Keratinocyte (primary cell): ENCODE data around the gene RBBP5. TPM values are rescaled to one million over a fixed set of nuclear protein-coding genes. Genes with fewer than 3 reads are reported as not detected.

Experiments
- DNase-seq: peaks from one replicate; pipeline ENCODE4 v3.0.0-alpha.2; 2011; ENCODE audit warnings: low read depth, missing footprints, low spot score
- FAIRE-seq: peaks from 2 replicates; lab custom pipeline; 2011; peaks lifted over from hg19 to GRCh38; lab: Jason Lieb, UNC
- H2AFZ ChIP-seq: 2 replicates; pipeline ENCODE4 v1.6.0; 2012; ENCODE audit warnings: low read length, control low read depth, inconsistent platforms; ENCODE audit not compliant: control insufficient read depth
- H3K27ac ChIP-seq: 2 replicates; pipeline ENCODE4 v1.5.1; 2011; ENCODE audit warnings: low read length; ENCODE audit not compliant: control insufficient read depth, insufficient read depth
- H3K27me3 ChIP-seq: 3 replicates; pipeline ENCODE4 v1.6.0; 2011; ENCODE audit warnings: low read length; ENCODE audit not compliant: control insufficient read depth, insufficient read depth; ENCODE audit errors: extremely low read depth
- H3K36me3 ChIP-seq, 2 experiments: 2 replicates in 1 of 2; 3 replicates in 1 of 2; pipeline ENCODE4 v1.5.1; 2011; ENCODE audit warnings: low read length in 2 of 2, mild to moderate bottlenecking in 1 of 2; ENCODE audit not compliant: control insufficient read depth in 2 of 2, insufficient read depth in 2 of 2; ENCODE audit errors: extremely low read depth in 1 of 2
- H3K4me1 ChIP-seq: 3 replicates; pipeline ENCODE4 v1.5.1; 2011; ENCODE audit warnings: low read length; ENCODE audit not compliant: control insufficient read depth, insufficient read depth; ENCODE audit errors: extremely low read depth
- H3K4me2 ChIP-seq: 3 replicates; pipeline ENCODE4 v1.6.0; 2011; ENCODE audit warnings: low read depth, low read length; ENCODE audit not compliant: control insufficient read depth, insufficient read depth; ENCODE audit errors: extremely low read depth
- H3K4me3 ChIP-seq, 3 experiments: fragments of 200-600 bp in 1 of 3; sonication (generic) in 1 of 3; 2 replicates in 2 of 3; 3 replicates in 1 of 3; pipeline ENCODE4 v1.5.1; 2011 to 2016; ENCODE audit warnings: low read length in 3 of 3, mild to moderate bottlenecking in 3 of 3, control low read depth in 2 of 3, inconsistent platforms in 1 of 3, low read depth in 1 of 3, mixed read lengths in 1 of 3, mixed run types in 1 of 3, moderate library complexity in 1 of 3; ENCODE audit not compliant: control insufficient read depth in 2 of 3, insufficient read depth in 2 of 3; ENCODE audit errors: extremely low read depth in 1 of 3
- H3K79me2 ChIP-seq: 2 replicates; pipeline ENCODE4 v1.6.0; 2012; ENCODE audit warnings: low read length; ENCODE audit not compliant: control insufficient read depth, insufficient read depth
- H3K9ac ChIP-seq: 3 replicates; pipeline ENCODE4 v1.6.0; 2011; ENCODE audit warnings: low read length; ENCODE audit not compliant: control insufficient read depth, insufficient read depth; ENCODE audit errors: extremely low read depth
- H3K9me1 ChIP-seq: 3 replicates; pipeline ENCODE4 v1.6.0; 2011; ENCODE audit warnings: low read length; ENCODE audit not compliant: control insufficient read depth, insufficient read depth; ENCODE audit errors: extremely low read depth
- H3K9me3 ChIP-seq: 2 replicates; pipeline ENCODE4 v1.5.1; 2012; ENCODE audit warnings: low read depth, low read length; ENCODE audit not compliant: control insufficient read depth
- H4K20me1 ChIP-seq: 3 replicates; pipeline ENCODE4 v1.6.0; 2011; ENCODE audit warnings: low read length; ENCODE audit not compliant: control insufficient read depth, insufficient read depth; ENCODE audit errors: extremely low read depth
- CTCF ChIP-seq, 3 experiments: IDR thresholded peaks in 1 of 3; conservative IDR thresholded peaks in 1 of 3; optimal IDR thresholded peaks in 1 of 3; 2 replicates in 2 of 3; 3 replicates in 1 of 3; pipeline versions ENCODE3 to v1.5.1; 2011; ENCODE audit warnings: low read length in 3 of 3, mild to moderate bottlenecking in 3 of 3, moderate library complexity in 2 of 3, control low read depth in 1 of 3, inconsistent platforms in 1 of 3; ENCODE audit not compliant: insufficient read depth in 2 of 3; ENCODE audit errors: extremely low read depth in 1 of 3
- EZH2 ChIP-seq: IDR thresholded peaks from one replicate; pipeline ENCODE4 v1.6.1; 2012; ENCODE audit warnings: inconsistent platforms, mild to moderate bottlenecking, low read length, moderate library complexity
- dilution Hi-C: fragments of 300-500 bp; cut with MboI; formaldehyde crosslinking; loops from one replicate; pipeline ENCODE4 v1.7.0; 2020; ENCODE audit warnings: low sequenced_read_pairs; ENCODE audit not compliant: extremely low pct_ligation_motif_present
- polyA plus RNA-seq, 5 experiments: library from polyadenylated mRNA; depleted of rRNA in 3 of 5; stranded (reverse) in 3 of 5; stranded (forward) in 1 of 5; unstranded in 1 of 5; fragments of >200 nt; gene quantifications; 1 replicate in 1 of 5; 2 replicates in 3 of 5; 3 replicates in 1 of 5; pipeline versions ENCODE4 v1.2.1 to v1.2.3, GENCODE V29; 2011 to 2012; ENCODE audit warnings: missing spikeins in 2 of 5, low read depth in 1 of 5, low replicate concordance in 1 of 5

Gene RBBP5
- polyA plus RNA-seq, 1 donor (not counting 4 experiments of a cell fraction or from before 2014, with no cell fraction given) = 12.3 TPM

GRCh38 chr1:205058853-205059252 lies 62.9 kb downstream of the RBBP5 start:
- H3K4me3 ChIP-seq = no peak overlapping the region
- no peaks in the 10 kb centered on the region for H3K79me2 ChIP-seq
- H3K9me3 ChIP-seq = no peaks in the 10 kb centered on the region
- TF ChIP-seq CTCF (optimal IDR thresholded peaks at IDR 0.05 in 1 of 3, IDR thresholded peaks at IDR 0.05 in 1 of 3, conservative IDR thresholded peaks at IDR 0.05 in 1 of 3; ENCODE audit: extremely low read depth in 1 of 3, insufficient read depth in 2 of 3, low read length in 3 of 3) (no peak), EZH2 (no peak)
- DNase-seq (no peak), FAIRE-seq (no peak)
- dilution Hi-C loops = no loop called here
- no peaks in the 10 kb centered on the region for H3K4me1 ChIP-seq
- H4K20me1 ChIP-seq = no peaks in the 10 kb centered on the region
- H3K9me1 ChIP-seq = no peaks in the 10 kb centered on the region
- H3K27me3 ChIP-seq = peaks cover 10% of the 10 kb centered on the region
- no peak overlapping the region for H3K4me2 ChIP-seq
- H2AFZ ChIP-seq = no peak overlapping the region
- H3K27ac ChIP-seq = no peak overlapping the region
- H3K9ac ChIP-seq = no peak overlapping the region
- no peaks in the 10 kb centered on the region for H3K36me3 ChIP-seq

- Histone ChIP-seq H3K79me2 (no peaks in the 10 kb centered on the region), H3K4me1 (no peaks in the 10 kb centered on the region), H3K9me1 (no peaks in the 10 kb centered on the region), H3K4me2 (no peak overlapping the region), H4K20me1 (no peaks in the 10 kb centered on the region), H3K27me3 (peaks cover 13% of the 10 kb centered on the region), H3K9ac (no peak overlapping the region), H3K36me3 (no peaks in the 10 kb centered on the region), H3K9me3 (no peaks in the 10 kb centered on the region), H3K4me3 (no peak overlapping the region), H3K27ac (no peak overlapping the region), H2AFZ (no peak overlapping the region)
- dilution Hi-C loops = no loop called here
- no peak for TF ChIP-seq CTCF (optimal IDR thresholded peaks at IDR 0.05 in 1 of 3, IDR thresholded peaks at IDR 0.05 in 1 of 3, conservative IDR thresholded peaks at IDR 0.05 in 1 of 3; ENCODE audit: extremely low read depth in 1 of 3, insufficient read depth in 2 of 3, low read length in 3 of 3)
- no peak for TF ChIP-seq EZH2
- DNase-seq (no peak), FAIRE-seq (no peak)
These were observed 63.8 kb downstream of the RBBP5 start for GRCh38 chr1:205057808-205058575.
